Stimulated activated CD8-positive, alpha-beta memory T cell treated with anti-CD3 and anti-CD28 coated beads, Interleukin-15, amount 100 ng/mL, for 4 hours (primary cell): ENCODE measurements around the gene KCNS1.
"Not testable (repeated sequence)": the region's sequence is repeated elsewhere in the genome, so short reads cannot be mapped to it uniquely, and the experiment has no call there.

Experiments used
- DNase-seq, 2 donors: peaks; one replicate each; pipeline ENCODE4 v3.0.0-alpha.2; 2020; ENCODE audit warnings: low read depth in 2 of 2

The KCNS1 gene

DNA sequence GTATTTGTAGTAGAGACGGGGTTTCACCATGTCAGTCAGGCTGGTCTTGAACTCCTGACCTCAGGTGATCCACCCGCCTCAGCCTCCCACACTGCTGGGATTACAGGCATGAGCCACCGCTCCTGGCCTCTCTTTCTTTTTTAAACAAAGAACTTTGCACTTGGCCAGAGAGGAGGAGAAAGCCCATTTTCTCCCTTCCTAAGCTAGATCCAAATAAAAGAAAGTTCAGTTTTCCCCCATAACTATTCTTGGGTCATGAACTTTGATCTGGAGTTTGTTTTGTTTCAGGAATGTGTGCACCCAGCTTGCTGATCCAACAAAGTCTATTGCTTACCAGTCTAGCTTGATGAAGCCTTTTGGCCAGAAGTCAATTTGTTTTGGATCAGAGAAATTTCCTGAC lies 23.4 kb downstream of the KCNS1 start:
- DNase-seq, result no peak

GRCh38 chr20:45073221-45073620 lies 27.7 kb downstream of the KCNS1 start:
- no peak for DNase-seq

- no peak for DNase-seq
These were observed 28.9 kb downstream of the KCNS1 start for GRCh38 chr20:45072066-45072465.

- DNase-seq, result no peak
These were observed 29.8 kb downstream of the KCNS1 start for GRCh38 chr20:45070932-45071632.

GRCh38 chr20:45069261-45069660 lies 31.7 kb downstream of the KCNS1 start:
- DNase-seq, result no peak

DNA sequence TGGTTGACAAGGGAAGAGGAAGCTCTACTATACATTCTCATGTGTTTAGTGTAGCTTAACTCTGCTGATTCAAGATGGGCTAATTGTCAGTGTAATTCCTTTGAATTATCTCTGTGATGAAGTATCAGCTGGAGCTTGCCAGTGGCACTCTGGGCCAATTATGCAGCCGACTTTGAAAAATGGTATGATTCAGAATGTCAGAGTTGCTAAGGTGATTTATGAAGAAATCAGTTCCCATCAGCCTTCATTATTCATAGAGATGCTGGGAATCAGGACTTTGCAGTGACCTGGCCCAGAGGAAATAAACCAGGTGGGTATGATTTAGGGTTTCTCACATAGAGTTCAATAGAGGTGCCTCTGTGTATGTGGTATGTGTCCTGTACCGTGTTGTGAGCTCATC lies 33.4 kb downstream of the KCNS1 start:
- DNase-seq, result no peak

- no peak for DNase-seq
These were observed 33.8 kb downstream of the KCNS1 start for GRCh38 chr20:45067087-45067486.

DNA sequence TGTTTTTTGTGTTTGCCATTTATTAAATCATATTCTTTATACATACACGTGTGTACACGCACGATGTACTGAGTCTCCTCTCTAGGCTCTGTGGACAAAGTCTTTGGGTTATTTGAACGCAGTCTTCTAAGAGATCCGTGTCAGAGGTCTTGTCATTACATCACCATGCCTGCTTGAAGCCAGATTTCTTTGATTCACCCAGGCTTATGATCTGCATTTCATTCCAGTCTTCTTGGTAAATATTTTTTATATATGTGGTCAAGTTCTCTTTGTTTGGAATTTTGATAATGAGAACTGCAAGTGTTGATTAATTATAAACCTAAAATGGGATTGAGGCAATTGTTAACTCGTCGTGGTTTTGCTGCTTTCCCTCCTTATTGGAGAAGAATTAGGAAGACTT lies 34.6 kb downstream of the KCNS1 start:
- no peak for DNase-seq

GRCh38 chr20:45064812-45065211 lies 36.1 kb downstream of the KCNS1 start:
- no peak for DNase-seq

DNA sequence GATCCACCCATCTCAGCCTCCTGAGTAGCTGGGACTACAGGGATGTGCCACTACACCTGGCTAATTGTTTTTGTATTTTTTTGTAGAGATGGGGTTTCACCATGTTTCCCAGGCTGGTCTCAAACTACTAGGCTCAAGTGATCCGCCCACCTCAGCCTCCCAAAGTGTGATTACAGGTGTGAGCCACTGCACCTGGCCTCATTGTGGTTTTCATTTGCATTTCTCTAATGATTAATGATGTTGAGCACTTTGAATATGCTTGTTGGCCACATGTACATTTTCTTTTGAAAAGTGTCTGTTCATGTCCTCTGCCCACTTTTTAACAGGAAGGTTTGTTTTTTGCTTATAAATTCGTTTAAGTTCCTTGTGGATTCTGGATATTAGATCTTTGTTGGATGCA lies 37.8 kb downstream of the KCNS1 start:
- not testable (repeated sequence) for DNase-seq

GRCh38 chr20:45061244-45061643 lies 39.7 kb downstream of the KCNS1 start:
- DNase-seq, result no peak

DNA sequence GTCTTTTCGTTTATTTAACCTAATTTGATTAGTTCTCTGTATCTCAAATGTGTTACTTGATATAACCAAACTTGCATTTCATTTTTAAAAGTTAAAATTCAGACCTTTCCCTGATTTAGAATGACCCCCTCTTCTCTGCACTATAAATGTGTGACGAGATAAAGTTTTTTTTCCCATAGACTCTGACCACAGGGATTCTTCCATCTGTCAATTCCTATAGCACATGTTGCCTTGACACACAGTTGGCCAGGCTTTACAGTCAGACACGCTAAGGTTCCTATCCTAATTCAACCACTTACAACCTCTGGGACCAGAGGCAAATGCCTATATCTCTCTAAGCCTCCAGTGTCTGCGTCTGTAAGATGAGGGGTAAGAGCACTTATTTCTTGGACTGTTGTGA lies 40.6 kb downstream of the KCNS1 start:
- DNase-seq, result no peak

GRCh38 chr20:45059022-45059728 lies 41.8 kb downstream of the KCNS1 start:
- no peak for DNase-seq

DNA sequence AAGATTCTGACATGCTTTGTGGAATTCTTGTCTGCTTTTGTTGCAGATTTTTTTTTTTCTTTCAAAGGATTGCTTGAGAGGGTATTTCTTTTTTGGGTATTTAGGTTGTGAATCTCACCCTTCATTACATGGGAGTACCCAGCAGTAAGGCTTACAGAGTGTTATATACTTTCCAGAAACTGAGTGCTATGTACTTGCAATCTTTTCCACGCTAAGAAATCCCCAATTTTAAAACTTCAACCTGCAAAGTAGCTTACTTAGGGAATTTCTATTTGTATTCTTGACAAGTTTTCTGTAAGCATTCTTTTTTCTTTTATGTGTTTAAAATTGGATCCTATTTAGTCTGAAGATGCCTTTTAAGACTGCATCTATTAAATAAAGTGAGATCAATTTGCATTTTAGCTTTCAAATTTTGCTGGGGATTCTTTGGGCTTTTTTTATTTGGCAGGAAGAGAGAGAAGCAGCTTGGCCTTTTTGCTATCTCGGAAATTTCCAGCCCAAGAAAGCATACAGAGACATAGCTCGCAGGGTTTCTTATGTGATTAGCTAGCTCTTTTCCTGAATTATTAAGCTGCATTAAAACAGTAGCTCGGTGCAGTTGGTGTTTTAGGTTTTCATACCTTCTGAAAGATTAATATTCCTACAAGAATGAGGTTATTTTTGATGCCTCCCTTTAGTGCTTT lies 42.6 kb downstream of the KCNS1 start:
- no peak for DNase-seq

DNA sequence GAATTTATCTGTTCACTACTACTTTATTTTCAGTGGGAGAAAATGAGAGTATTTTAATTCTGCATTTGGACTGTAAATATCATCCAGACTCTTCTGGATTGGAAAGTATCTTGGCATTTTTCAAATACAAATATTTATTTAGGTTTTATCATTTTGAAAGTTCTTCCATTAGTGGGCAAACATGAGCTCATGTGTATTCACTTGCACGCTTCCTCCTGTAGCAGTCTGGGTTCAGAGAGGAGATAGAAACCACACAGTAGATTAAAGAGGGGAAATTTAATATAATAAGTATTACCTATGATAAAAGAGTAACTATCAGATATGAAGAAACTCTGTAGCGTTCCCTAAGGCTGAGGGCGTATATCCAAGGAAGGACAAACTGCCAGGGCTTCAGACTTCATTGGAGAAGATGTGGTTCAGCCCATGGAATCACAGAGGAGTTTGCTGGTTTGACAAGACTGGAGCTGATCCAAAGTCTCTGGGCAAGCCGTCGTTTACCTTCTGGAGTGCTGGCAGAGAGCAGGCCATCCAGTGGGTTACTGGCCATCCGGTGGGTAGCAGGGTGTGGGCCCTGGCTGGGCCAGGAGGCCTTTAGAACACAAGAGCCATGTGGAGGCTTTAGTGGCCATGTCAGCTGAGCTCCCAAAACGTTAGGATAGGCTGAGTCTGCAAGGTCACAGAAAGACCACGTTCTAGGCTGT lies 44.3 kb downstream of the KCNS1 start:
- no peak for DNase-seq

GRCh38 chr20:45055056-45055455 lies 45.9 kb downstream of the KCNS1 start:
- DNase-seq, result no peak

GRCh38 chr20:45053430-45054351 lies 47.2 kb downstream of the KCNS1 start:
- no peak for DNase-seq

GRCh38 chr20:45052698-45053429 lies 48.1 kb downstream of the KCNS1 start:
- DNase-seq, result no peak

GRCh38 chr20:45051204-45052060 lies 49.5 kb downstream of the KCNS1 start:
- no peak for DNase-seq
